Smooth muscle cell (in vitro differentiated cells): ENCODE results near the gene ERBB4. TPM values are rescaled to one million over a fixed set of nuclear protein-coding genes. Genes with fewer than 3 reads are reported as not detected.

Source experiments
- DNase-seq: peaks from one replicate; lab custom pipeline; 2025; ENCODE audit not compliant: unreplicated experiment; lab: John Stamatoyannopoulos, UW
- H2AFZ ChIP-seq: fragments of 200-600 bp; sonication (generic); 2 replicates; pipeline ENCODE4 v1.6.0; 2016; ENCODE audit warnings: antibody characterized with exemption, low read depth, mild to moderate bottlenecking
- H3F3A ChIP-seq: fragments of 200-600 bp; sonication (generic); 2 replicates; pipeline ENCODE4 v1.6.0; 2017; ENCODE audit warnings: antibody characterized with exemption, low read depth
- H3K27ac ChIP-seq: fragments of 200-600 bp; sonication (generic); 2 replicates; pipeline ENCODE4 v1.5.1; 2016; ENCODE audit warnings: low read depth, mild to moderate bottlenecking
- H3K27me3 ChIP-seq: fragments of 200-600 bp; sonication (generic); 2 replicates; pipeline ENCODE4 v1.6.1; 2016; ENCODE audit warnings: low read depth, mild to moderate bottlenecking
- H3K36me3 ChIP-seq: fragments of 200-600 bp; sonication (generic); 2 replicates; pipeline ENCODE4 v1.5.1; 2016; ENCODE audit warnings: low read depth
- H3K4me1 ChIP-seq: fragments of 200-600 bp; sonication (generic); 2 replicates; pipeline ENCODE4 v1.5.1; 2016; ENCODE audit warnings: low read depth
- H3K4me2 ChIP-seq: fragments of 200-600 bp; sonication (generic); 2 replicates; pipeline ENCODE4 v1.6.0; 2016; ENCODE audit warnings: mild to moderate bottlenecking
- H3K4me3 ChIP-seq: fragments of 200-600 bp; sonication (generic); 2 replicates; pipeline ENCODE4 v1.5.1; 2016; ENCODE audit warnings: mild to moderate bottlenecking
- H3K79me2 ChIP-seq: fragments of 200-600 bp; sonication (generic); 2 replicates; pipeline ENCODE4 v1.6.0; 2016; ENCODE audit warnings: low read depth, mild to moderate bottlenecking
- H3K9ac ChIP-seq: fragments of 200-600 bp; sonication (generic); 2 replicates; pipeline ENCODE4 v1.6.0; 2016; ENCODE audit warnings: low read depth
- H3K9me3 ChIP-seq: fragments of 200-600 bp; sonication (generic); replicated peaks from 2 replicates; pipeline ENCODE4 v1.5.1; 2016; ENCODE audit warnings: low read depth
- H4K20me1 ChIP-seq: fragments of 200-600 bp; sonication (generic); 2 replicates; pipeline ENCODE4 v1.6.0; 2016; ENCODE audit warnings: low read depth
- WGBS: methylation state at CpG from one replicate; pipeline ENCODE4 v1.1.7; 2016; ENCODE audit warnings: low lambda C conversion rate; 5-methylcytosine and 5-hydroxymethylcytosine counted together
- polyA plus RNA-seq: library from polyadenylated mRNA; unstranded; fragments of >200 nt; fragmentation: Nextera tagmentation; extraction: Ambion mirVana; gene quantifications from 2 replicates; pipeline ENCODE4 v1.2.1, GENCODE V29; 2016
- total RNA-seq: library from RNA; depleted of rRNA; stranded (reverse); fragments of >200 nt; gene quantifications from 2 replicates; pipeline ENCODE4 v1.2.3, GENCODE V29; 2014
- TF ChIP-seq, protein P1 (sequence below): fragments of 200-600 bp; sonication (generic); IDR thresholded peaks from 2 replicates; pipeline ENCODE4 v1.5.1; 2017; ENCODE audit warnings: borderline replicate concordance, mild to moderate bottlenecking, antibody characterized with exemption; ENCODE audit not compliant: insufficient read depth, poor library complexity, severe bottlenecking

The ERBB4 gene
- total and polyA plus RNA-seq, 2 experiments from 2014 or later, result 0.67 TPM; not detected in 1

GRCh38 chr2:211479536-211480150 lies 1059.0 kb downstream of the ERBB4 start:
- WGBS, result 91% methylated on average over 3 of the region's 3 CpGs
- no peaks in the 10 kb centered on the region for H3K9me3 ChIP-seq
- H3K4me2 ChIP-seq, result no peak overlapping the region

DNA sequence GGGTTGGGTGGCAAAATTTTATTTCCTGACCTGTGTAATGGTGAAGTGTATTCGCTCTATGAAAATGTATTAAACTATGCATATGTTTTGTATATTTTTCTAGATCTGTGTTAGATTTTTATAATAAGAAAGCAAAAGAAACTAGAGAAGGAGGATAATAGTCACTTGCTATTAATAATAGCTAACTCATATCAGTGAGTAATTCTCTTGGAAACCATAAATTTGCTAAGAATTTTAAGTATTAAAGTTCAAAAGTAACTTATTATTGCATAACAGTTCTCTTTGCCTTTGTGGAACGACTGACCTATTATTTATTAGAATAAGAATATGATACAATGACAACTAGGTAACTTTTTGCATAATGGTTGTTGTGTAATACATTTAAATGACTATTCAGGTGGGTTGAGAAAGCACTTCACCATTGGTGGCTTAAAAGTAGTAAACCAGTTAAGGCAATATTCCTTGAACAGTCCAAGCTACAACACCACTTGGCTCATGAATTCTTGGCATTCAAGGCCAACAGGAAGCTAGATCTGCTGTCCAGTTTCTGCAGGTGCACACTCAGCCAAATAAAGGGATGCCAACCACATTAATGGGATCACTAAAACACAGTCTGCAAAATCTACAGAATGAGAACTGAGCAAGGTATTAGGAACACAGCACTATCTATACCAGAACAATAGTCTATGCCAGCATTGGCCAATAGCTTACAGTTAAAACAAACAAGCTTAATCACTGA lies 1060.9 kb downstream of the ERBB4 start:
- Histone ChIP-seq H3K4me3 (no peak overlapping the region), H3K4me2 (no peak overlapping the region), H3K9ac (no peak overlapping the region), H3K4me1 (no peaks in the 10 kb centered on the region), H2AFZ (no peak overlapping the region), H4K20me1 (no peaks in the 10 kb centered on the region), H3K36me3 (no peaks in the 10 kb centered on the region), H3F3A (no peaks in the 10 kb centered on the region), H3K79me2 (no peaks in the 10 kb centered on the region), H3K27ac (no peak overlapping the region), H3K9me3 (no peaks in the 10 kb centered on the region), H3K27me3 (no peaks in the 10 kb centered on the region)
- TF ChIP-seq, protein P1, sequence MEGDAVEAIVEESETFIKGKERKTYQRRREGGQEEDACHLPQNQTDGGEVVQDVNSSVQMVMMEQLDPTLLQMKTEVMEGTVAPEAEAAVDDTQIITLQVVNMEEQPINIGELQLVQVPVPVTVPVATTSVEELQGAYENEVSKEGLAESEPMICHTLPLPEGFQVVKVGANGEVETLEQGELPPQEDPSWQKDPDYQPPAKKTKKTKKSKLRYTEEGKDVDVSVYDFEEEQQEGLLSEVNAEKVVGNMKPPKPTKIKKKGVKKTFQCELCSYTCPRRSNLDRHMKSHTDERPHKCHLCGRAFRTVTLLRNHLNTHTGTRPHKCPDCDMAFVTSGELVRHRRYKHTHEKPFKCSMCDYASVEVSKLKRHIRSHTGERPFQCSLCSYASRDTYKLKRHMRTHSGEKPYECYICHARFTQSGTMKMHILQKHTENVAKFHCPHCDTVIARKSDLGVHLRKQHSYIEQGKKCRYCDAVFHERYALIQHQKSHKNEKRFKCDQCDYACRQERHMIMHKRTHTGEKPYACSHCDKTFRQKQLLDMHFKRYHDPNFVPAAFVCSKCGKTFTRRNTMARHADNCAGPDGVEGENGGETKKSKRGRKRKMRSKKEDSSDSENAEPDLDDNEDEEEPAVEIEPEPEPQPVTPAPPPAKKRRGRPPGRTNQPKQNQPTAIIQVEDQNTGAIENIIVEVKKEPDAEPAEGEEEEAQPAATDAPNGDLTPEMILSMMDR, result no peak
- WGBS, result 97% methylated on average over 2 of the region's 2 CpGs
- no peak for DNase-seq

More at GRCh38 chr2:211479536-211480150, 1059.0 kb downstream of the ERBB4 start:
- DNase-seq, result no peak
- no peaks in the 10 kb centered on the region for H3K79me2 ChIP-seq
- TF ChIP-seq, protein P1, result no peak
- H3K4me3 ChIP-seq, result no peak overlapping the region
- H2AFZ ChIP-seq, result no peak overlapping the region
- H3K36me3 ChIP-seq, result no peaks in the 10 kb centered on the region
- no peaks in the 10 kb centered on the region for H3K27me3 ChIP-seq
- H3F3A ChIP-seq, result no peaks in the 10 kb centered on the region
- no peak overlapping the region for H3K27ac ChIP-seq
- no peaks in the 10 kb centered on the region for H4K20me1 ChIP-seq
- H3K4me1 ChIP-seq, result no peaks in the 10 kb centered on the region
- H3K9ac ChIP-seq, result no peak overlapping the region

- Histone ChIP-seq H3K36me3 (no peaks in the 10 kb centered on the region), H2AFZ (no peak overlapping the region), H3K79me2 (no peaks in the 10 kb centered on the region), H3K4me1 (peaks cover 12% of the 10 kb centered on the region), H3F3A (no peaks in the 10 kb centered on the region), H3K9ac (no peak overlapping the region), H4K20me1 (no peaks in the 10 kb centered on the region), H3K9me3 (no peaks in the 10 kb centered on the region), H3K4me2 (no peak overlapping the region), H3K4me3 (no peak overlapping the region), H3K27me3 (no peaks in the 10 kb centered on the region), H3K27ac (no peak overlapping the region)
- TF ChIP-seq, protein P1, result no peak
- no peak for DNase-seq
Observed at GRCh38 chr2:211473116-211473515, 1065.5 kb downstream of the ERBB4 start.
